ENCODE data around the gene ADM. TPM values are rescaled to one million over a fixed set of nuclear protein-coding genes. Genes with fewer than 3 reads are reported as not detected.

The ADM gene
- total RNA-seq, 1 experiment from 2014 or later = 87.2 TPM

DNA sequence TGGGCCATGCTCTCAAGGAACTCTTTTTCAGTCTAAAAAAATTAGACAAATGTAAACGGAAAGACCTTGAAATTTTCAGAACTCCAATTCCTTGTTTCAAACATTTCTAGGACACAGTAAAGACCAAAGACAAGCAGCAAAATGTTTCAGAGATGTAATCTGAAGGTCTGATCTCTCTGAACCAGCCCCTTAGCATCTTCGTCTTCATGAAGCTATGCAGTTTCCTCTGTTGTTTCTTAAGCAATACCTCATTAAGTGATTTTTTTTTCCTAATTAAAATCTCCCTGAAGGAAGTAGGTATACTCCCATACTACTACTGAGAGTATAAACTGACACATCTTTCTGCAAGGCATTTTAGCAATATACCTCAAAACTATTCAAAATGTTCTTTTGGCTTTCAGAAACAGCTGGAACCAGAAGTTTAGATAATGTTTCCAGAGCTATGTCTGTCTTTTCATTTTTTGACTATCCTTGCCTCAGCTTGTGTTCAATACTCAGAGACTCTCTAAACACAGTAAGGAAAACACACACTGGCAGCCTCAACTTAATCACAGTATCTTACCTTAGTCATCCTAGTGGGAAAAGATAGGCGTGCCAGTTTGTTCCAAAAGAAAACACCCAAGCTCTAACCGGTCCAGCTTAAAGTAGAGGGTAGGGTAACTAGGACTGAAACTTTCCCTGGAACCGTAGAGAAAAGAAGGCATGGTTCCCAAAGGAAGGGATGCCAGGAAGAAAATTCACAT is 36.0 kb upstream of the ADM start (continued):
- TF ChIP-seq, protein P1, sequence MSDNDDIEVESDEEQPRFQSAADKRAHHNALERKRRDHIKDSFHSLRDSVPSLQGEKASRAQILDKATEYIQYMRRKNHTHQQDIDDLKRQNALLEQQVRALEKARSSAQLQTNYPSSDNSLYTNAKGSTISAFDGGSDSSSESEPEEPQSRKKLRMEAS (IDR thresholded peaks at IDR 0.05) = no peak
- no peak for TF ChIP-seq TCF7L2 (IDR thresholded peaks at IDR 0.05; ENCODE audit: borderline replicate concordance, extremely low read depth, insufficient read depth, insufficient read length)

GRCh38 chr11:10272132-10272531 is 32.7 kb upstream of the ADM start:
- peaks cover 24% of the 10 kb centered on the region for H3K79me2 ChIP-seq (ENCODE audit: insufficient read depth, low read length)
- H3K27ac ChIP-seq (ENCODE audit: low read depth, low read length) = no peak overlapping the region
- POLR2A ChIA-PET = no interaction called here
- no peak overlapping the region for H3K9ac ChIP-seq (ENCODE audit: low read length)
- no peaks in the 10 kb centered on the region for H3K36me3 ChIP-seq (ENCODE audit: control insufficient read depth in 1 of 2, insufficient read depth in 2 of 2, low read length in 2 of 2)
- no peaks in the 10 kb centered on the region for H3K27me3 ChIP-seq (ENCODE audit: insufficient read depth, low read length)
- intact Hi-C loops (cut with micrococcal nuclease) = no loop called here
- RAD21 ChIA-PET (ENCODE audit: low non-redundant PET in 1 of 2, low total read pairs in 2 of 2, uncharacterized antibody in 2 of 2, unreplicated experiment in 2 of 2) = no interaction called here
- ATAC-seq (no peak), DNase-seq (ENCODE audit: low read depth, low spot score) (no peak)
- no peaks in the 10 kb centered on the region for H3K9me3 ChIP-seq (ENCODE audit: control insufficient read depth in 1 of 2, insufficient read depth in 1 of 2, low read depth in 1 of 2, low read length in 2 of 2)
- H3K9me2 ChIP-seq (ENCODE audit: insufficient read depth) = no peaks in the 10 kb centered on the region
- BruUV-seq (replicated peaks) = no TSS peak
- no peak overlapping the region for H2AFZ ChIP-seq (ENCODE audit: low read depth, low read length, poor library complexity, severe bottlenecking)
- TF ChIP-seq, protein P1 (IDR thresholded peaks at IDR 0.05) = no peak
- no peak for TF ChIP-seq TCF7L2 (IDR thresholded peaks at IDR 0.05; ENCODE audit: borderline replicate concordance, extremely low read depth, insufficient read depth, insufficient read length)
- TF ChIP-seq RAD21 (IDR thresholded peaks at IDR 0.05; ENCODE audit: low read depth) = no peak
- TF ChIP-seq, protein P2, sequence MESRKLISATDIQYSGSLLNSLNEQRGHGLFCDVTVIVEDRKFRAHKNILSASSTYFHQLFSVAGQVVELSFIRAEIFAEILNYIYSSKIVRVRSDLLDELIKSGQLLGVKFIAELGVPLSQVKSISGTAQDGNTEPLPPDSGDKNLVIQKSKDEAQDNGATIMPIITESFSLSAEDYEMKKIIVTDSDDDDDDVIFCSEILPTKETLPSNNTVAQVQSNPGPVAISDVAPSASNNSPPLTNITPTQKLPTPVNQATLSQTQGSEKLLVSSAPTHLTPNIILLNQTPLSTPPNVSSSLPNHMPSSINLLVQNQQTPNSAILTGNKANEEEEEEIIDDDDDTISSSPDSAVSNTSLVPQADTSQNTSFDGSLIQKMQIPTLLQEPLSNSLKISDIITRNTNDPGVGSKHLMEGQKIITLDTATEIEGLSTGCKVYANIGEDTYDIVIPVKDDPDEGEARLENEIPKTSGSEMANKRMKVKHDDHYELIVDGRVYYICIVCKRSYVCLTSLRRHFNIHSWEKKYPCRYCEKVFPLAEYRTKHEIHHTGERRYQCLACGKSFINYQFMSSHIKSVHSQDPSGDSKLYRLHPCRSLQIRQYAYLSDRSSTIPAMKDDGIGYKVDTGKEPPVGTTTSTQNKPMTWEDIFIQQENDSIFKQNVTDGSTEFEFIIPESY (IDR thresholded peaks at IDR 0.05; ENCODE audit: extremely low read depth, insufficient replicate concordance, low read length) = no peak
- no peak for TF ChIP-seq POLR2A (IDR thresholded peaks at IDR 0.05; ENCODE audit: borderline replicate concordance, extremely low read depth, insufficient read depth, insufficient read length)
- TF ChIP-seq ZNF274 (IDR thresholded peaks at IDR 0.05; ENCODE audit: low read depth, low read length) = no peak
- TF ChIP-seq SP1 (IDR thresholded peaks at IDR 0.05; ENCODE audit: low read depth) = no peak
- TF ChIP-seq ZFX (IDR thresholded peaks at IDR 0.05) = no peak
- TF ChIP-seq POLR2AphosphoS5 (IDR thresholded peaks at IDR 0.05; ENCODE audit: low read depth, low read length) = no peak
- TF ChIP-seq, protein P3, sequence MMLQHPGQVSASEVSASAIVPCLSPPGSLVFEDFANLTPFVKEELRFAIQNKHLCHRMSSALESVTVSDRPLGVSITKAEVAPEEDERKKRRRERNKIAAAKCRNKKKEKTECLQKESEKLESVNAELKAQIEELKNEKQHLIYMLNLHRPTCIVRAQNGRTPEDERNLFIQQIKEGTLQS (IDR thresholded peaks at IDR 0.05) = no peak
- H3K4me2 ChIP-seq (ENCODE audit: low read length) = no peak overlapping the region
- no peak overlapping the region for H3K4me3 ChIP-seq (replicated peaks in 1 of 2; ENCODE audit: low read depth in 1 of 2, low read length in 2 of 2)
- no peaks in the 10 kb centered on the region for H3K4me1 ChIP-seq (ENCODE audit: control insufficient read depth in 1 of 2, insufficient read depth in 2 of 2, low read length in 2 of 2)
- CTCF ChIA-PET = no interaction called here
- no peaks in the 10 kb centered on the region for H4K20me1 ChIP-seq (ENCODE audit: insufficient read depth)
